Testis (tissue), 3 donors: ENCODE results near the gene CRIP1. TPM values are rescaled to one million over a fixed set of nuclear protein-coding genes. Genes with fewer than 3 reads are reported as not detected.

Source experiments
- DNase-seq: peaks from one replicate; pipeline ENCODE4 v3.0.0-alpha.2; 2019
- H3K27ac ChIP-seq, 2 donors: fragments of 200-600 bp; sonication (generic); one replicate each; pipeline ENCODE4 v1.5.1; 2019
- H3K27me3 ChIP-seq: fragments of 200-600 bp; sonication (generic); one replicate; pipeline ENCODE4 v1.5.1; 2019
- H3K36me3 ChIP-seq: fragments of 200-600 bp; sonication (generic); one replicate; pipeline ENCODE4 v1.5.1; 2017; ENCODE audit warnings: low read depth; ENCODE audit errors: missing control alignments
- H3K4me1 ChIP-seq: fragments of 200-600 bp; sonication (generic); one replicate; pipeline ENCODE4 v1.5.1; 2019
- H3K4me3 ChIP-seq, 2 donors: fragments of 200-600 bp; sonication (generic); one replicate each; pipeline ENCODE4 v1.5.1; 2017 to 2019
- H3K9me3 ChIP-seq: fragments of 200-600 bp; sonication (generic); one replicate; pipeline ENCODE4 v1.5.1; 2017
- CTCF ChIP-seq, 3 experiments: fragments of 450-650 bp in 2 of 3; fragments of 200-600 bp in 1 of 3; sonication (generic) in 1 of 3; IDR thresholded peaks; one replicate each; pipeline ENCODE4 v1.5.1; 2016 to 2019; ENCODE audit warnings: antibody characterized with exemption in 3 of 3, mild to moderate bottlenecking in 2 of 3, moderate library complexity in 1 of 3
- POLR2A ChIP-seq: fragments of 450-650 bp; IDR thresholded peaks from one replicate; pipeline ENCODE4 v1.6.1; 2017; ENCODE audit warnings: antibody characterized with exemption, mild to moderate bottlenecking, moderate library complexity
- WGBS, 2 donors: methylation state at CpG; one replicate each; pipeline ENCODE4 v1.1.5; 2018; 5-methylcytosine and 5-hydroxymethylcytosine counted together
- intact Hi-C: fragments of 100-400 bp; cut with DNase I; formaldehyde crosslinking; loops from one replicate; pipeline ENCODE4 v1.15.1; 2023; ENCODE audit warnings: low total_unique reads
- polyA plus RNA-seq: library from polyadenylated mRNA; stranded (reverse); fragments of 350-450 nt; fragmentation: Illumina TruSeq; extraction: RNeasy Lipid Tissue Mini Kit (QIAGEN cat#74804); gene quantifications from one replicate; pipeline ENCODE4 v1.2.3, GENCODE V29; 2014; ENCODE audit warnings: low read depth, low replicate concordance; ENCODE audit not compliant: insufficient read depth
- total RNA-seq, 2 donors: library from RNA; depleted of rRNA; stranded (reverse); fragments of >200 nt; gene quantifications; one replicate each; pipeline ENCODE4 v1.2.3, GENCODE V29; 2016

Gene CRIP1
- total and polyA plus RNA-seq, 3 donors from 2014 or later, result 3.0 to 154 (median 4.4) TPM

DNA sequence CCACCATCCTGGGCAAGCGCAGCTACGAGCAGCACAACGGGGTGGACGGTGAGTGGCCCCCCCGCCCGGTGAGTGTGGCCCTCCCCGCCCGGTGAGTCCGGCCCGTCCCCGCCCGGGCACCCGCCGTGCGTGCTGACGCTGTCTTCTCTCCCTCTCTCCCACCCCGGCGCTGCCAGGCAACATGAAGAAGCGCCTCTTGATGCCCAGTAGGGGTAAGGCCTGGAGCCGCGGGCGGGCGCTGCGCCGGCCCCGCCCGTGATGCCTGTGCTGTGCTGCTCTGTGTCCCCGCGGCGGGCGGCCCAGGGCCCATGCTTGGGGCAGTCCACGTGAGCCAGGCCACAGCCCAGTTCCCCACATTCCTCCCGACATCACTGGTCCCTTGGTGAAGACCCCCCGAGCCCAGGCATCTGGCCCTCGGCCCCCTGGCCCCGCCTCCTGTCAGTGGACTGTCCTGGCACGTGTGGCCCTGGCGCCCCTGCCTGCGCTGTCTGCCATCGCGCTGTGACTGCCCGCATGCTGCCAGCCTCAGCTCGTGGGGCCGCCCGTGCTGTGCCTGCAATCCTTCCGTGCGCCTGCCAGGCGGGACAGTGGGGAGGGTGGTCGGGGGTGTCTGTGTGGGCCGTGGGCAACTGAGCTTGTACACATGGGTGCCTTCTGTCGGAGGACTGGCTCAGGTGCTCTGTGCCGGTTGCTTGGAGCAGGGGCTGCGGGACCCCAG is 20.0 kb upstream of the CRIP1 start:
- no peak overlapping the region for H3K27ac ChIP-seq
- H3K27me3 ChIP-seq, result no peaks in the 10 kb centered on the region
- TF ChIP-seq CTCF (IDR thresholded peaks at IDR 0.05), result no peak
- no peak for TF ChIP-seq POLR2A
- H3K4me3 ChIP-seq, result no peak overlapping the region
- H3K9me3 ChIP-seq, result no peaks in the 10 kb centered on the region
- WGBS, 2 donors, result 92% methylated on average over 31 to 52 of the region's 53 CpGs
- intact Hi-C loops, result no loop called here
- no peaks in the 10 kb centered on the region for H3K36me3 ChIP-seq
- no peak for DNase-seq
- peaks cover 17% of the 10 kb centered on the region for H3K4me1 ChIP-seq

DNA sequence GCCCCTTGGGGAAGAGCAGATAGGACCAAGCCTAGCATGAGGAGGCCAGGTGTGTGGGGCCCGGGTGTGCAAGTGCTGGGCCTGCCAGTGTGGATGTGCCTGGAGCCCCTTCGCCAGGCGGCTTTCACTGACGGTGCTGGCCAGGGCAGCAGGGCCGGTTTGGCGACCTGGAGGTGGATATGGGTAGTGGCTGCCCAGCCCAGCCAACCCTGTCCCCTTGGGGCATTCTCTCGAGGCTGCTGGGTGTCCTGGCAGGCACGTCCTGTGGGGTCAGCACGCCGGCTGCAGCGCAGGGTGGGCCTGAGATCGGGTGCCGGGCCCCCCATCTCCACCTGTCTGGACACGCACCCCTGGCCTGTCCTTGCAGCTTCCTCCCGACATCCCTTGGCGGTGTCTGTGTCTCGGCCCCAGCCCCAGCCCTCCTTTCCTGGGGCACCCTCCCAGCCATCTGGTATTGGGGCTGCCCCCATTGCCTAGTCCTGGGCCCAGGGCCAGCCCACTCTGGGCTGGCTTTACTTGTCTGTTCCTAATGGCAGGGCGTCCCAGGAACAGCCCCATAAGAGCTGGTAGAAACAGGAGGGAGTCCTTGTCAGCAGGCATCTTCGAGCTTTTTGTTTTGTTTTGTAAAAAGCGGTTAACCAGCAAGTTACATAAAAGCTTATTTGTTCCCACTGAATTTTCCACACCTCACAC is 19.3 kb upstream of the CRIP1 start:
- 90 to 92% methylated on average over 13 to 20 of the region's 20 CpGs for WGBS, 2 donors
- no peak for DNase-seq
- intact Hi-C loops, result no loop called here
- H3K9me3 ChIP-seq, result no peaks in the 10 kb centered on the region
- H3K36me3 ChIP-seq, result no peaks in the 10 kb centered on the region
- H3K27ac ChIP-seq, result no peak overlapping the region
- no peaks in the 10 kb centered on the region for H3K27me3 ChIP-seq
- H3K4me1 ChIP-seq, result peaks cover 20% of the 10 kb centered on the region
- no peak for TF ChIP-seq POLR2A
- H3K4me3 ChIP-seq, result no peak overlapping the region

DNA sequence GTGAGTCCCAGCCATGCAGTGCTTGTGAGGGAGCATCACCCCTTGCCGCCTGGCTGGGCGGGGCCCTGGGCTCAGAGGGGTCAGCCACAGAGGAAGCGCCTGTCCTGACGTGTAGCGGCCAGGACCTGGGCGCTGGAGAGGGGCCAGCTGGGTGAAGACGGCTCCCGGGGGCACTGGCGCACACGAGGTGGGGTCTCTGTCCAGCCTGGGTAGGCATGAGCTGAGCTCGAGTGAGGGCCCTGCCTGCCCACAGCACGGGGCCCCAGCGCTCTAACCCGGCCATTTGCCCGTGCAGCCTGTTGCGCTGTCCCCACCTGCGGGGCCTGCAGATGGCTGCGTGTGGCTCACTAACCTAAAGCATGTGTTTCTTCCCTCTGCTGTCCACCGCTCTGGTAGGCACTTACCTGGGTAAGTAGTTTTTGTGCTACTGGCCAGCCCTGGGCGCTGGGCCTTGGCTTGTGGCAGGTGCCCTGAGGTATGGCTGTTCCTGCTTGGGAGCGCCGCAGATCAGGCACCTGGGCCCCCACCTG is 18.7 kb upstream of the CRIP1 start:
- Histone ChIP-seq H3K36me3 (no peaks in the 10 kb centered on the region), H3K4me1 (peaks cover 20% of the 10 kb centered on the region), H3K27me3 (no peaks in the 10 kb centered on the region), H3K27ac (no peak overlapping the region), H3K9me3 (no peaks in the 10 kb centered on the region), H3K4me3 (no peak overlapping the region)
- intact Hi-C loops, result no loop called here
- TF ChIP-seq POLR2A (no peak), CTCF (IDR thresholded peaks at IDR 0.05) (no peak)
- WGBS, 2 donors, result 82 to 88% methylated on average over 9 to 22 of the region's 22 CpGs
- no peak for DNase-seq

DNA sequence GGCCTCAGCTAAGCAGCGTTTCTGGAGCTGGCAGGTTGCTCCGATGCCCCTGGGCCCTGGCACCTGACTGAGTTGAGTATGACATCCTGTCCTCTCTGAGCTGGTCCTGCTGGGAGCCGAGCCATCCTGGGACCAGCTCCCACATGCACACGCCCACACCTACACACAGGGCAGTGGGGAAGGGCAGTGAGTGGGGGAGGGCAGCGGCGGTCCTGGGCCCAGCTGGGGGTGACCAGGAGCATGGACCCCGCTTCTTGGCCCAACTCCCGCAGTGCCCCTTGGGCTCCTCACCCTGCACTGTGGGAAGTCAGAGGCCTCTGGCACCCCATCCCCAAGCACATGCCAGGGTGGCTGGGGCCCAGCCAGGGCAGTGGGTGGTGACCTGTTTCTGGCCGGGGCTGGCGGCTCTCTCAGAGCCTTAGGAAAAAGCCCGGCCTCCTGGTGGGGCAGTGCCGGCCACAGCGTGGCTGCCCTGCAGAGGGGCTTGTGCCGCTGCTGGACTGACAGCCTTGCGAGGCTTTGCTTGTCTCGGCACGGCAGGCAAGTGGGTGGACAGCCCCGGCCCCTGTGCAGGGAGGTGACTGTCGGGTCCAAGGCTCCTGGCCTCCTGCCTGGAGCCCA is 18.0 kb upstream of the CRIP1 start:
- no peaks in the 10 kb centered on the region for H3K9me3 ChIP-seq
- H3K4me3 ChIP-seq, result no peak overlapping the region
- H3K36me3 ChIP-seq, result no peaks in the 10 kb centered on the region
- TF ChIP-seq CTCF (IDR thresholded peaks at IDR 0.05), result no peak
- no peak for TF ChIP-seq POLR2A
- H3K27me3 ChIP-seq, result no peaks in the 10 kb centered on the region
- H3K4me1 ChIP-seq, result peaks cover 27% of the 10 kb centered on the region
- H3K27ac ChIP-seq, result no peak overlapping the region
- no peak for DNase-seq
- intact Hi-C loops, result no loop called here
- WGBS, 2 donors, result 66 to 83% methylated on average over 2 to 19 of the region's 19 CpGs
